ENCODE data around the gene ITPKB. TPM values are rescaled to one million over a fixed set of nuclear protein-coding genes. Genes with fewer than 3 reads are reported as not detected.

The ITPKB gene
- 9.3 and 9.8 TPM in 2 replicates for total RNA-seq
- long read RNA-seq, partial matches to known transcripts: 1 of 3 reads
- long read RNA-seq, other reads (novel, unspliced or antisense): 2 of 3 reads

GRCh38 chr1:226738995-226739695, at the start of gene ITPKB:
Gene ITPKB, minus strand, starts transcription at chr1:226739282. Its CDS starts 1,824 bp downstream, at chr1:226737458.
- H3K27me3 Mint-ChIP-seq: peaks cover 13% of the 10 kb centered on the region
- H3K27ac Mint-ChIP-seq: peak within 1 kb of the TSS; percentile 78
- peaks cover 7% of the 10 kb centered on the region for H3K4me1 Mint-ChIP-seq (ENCODE audit: low read depth)
- no peak for DNase-seq (ENCODE audit: low spot score, unreplicated experiment)
- peak within 1 kb of the TSS; percentile 78 for H3K4me3 Mint-ChIP-seq (ENCODE audit: low read depth)
- peaks cover 5% of the 10 kb centered on the region for H3K9me3 Mint-ChIP-seq (ENCODE audit: low read depth)
- peaks cover 2% of the 10 kb centered on the region for H3K36me3 Mint-ChIP-seq (ENCODE audit: insufficient read depth)
- no peak for TF ChIP-seq CTCF (IDR thresholded peaks at IDR 0.05; ENCODE audit: unreplicated experiment)

DNA sequence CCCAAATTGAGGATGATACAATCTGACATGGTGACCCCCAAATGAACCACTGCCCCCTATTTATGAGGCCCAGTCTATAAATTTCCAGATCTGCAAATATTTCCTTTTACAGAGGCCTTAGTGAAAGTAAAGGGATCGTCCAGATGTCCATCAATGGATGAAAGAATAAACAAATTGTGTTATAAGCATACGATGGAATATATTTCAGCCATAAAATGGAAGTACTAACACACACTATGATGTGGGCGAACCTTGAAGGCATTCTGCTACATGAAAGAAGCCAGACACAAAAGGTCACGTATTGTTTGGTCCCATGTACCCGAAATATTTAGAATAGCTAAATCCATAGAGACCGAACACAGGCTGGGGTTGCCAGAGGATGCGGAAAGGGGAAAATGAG, 48.6 kb upstream of the ITPKB start:
- no peak overlapping the region for H3K27ac Mint-ChIP-seq
- H3K9me3 Mint-ChIP-seq (ENCODE audit: low read depth): no peaks in the 10 kb centered on the region
- TF ChIP-seq CTCF (IDR thresholded peaks at IDR 0.05; ENCODE audit: unreplicated experiment): no peak
- no peak for DNase-seq (ENCODE audit: low spot score, unreplicated experiment)
- no peaks in the 10 kb centered on the region for H3K4me1 Mint-ChIP-seq (ENCODE audit: low read depth)
- H3K4me3 Mint-ChIP-seq (ENCODE audit: low read depth): no peak overlapping the region
- H3K36me3 Mint-ChIP-seq (ENCODE audit: insufficient read depth): no peaks in the 10 kb centered on the region
- H3K27me3 Mint-ChIP-seq: peaks cover 6% of the 10 kb centered on the region

DNA sequence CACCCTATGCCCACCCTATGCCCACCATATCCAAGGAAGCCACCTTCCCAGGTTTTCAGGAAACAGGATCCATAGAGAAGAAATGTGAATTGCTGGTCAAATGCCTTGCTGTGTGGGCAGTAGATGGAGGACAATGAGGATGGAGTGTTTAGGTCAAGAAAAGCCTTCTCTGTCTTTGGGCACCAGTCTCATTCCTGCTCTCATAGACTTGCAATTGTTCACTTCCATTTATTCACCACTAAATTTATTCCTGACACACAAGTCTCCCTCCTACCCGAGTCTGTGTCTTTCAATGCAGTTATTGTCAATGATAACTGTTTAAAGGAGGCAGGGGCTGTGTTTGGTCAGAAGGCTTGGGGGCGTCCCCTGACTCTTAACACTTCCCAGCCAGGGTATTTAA, 48.0 kb upstream of the ITPKB start:
- H3K4me3 Mint-ChIP-seq (ENCODE audit: low read depth): no peak overlapping the region
- H3K36me3 Mint-ChIP-seq (ENCODE audit: insufficient read depth): no peaks in the 10 kb centered on the region
- no peak for TF ChIP-seq CTCF (IDR thresholded peaks at IDR 0.05; ENCODE audit: unreplicated experiment)
- no peak for DNase-seq (ENCODE audit: low spot score, unreplicated experiment)
- no peaks in the 10 kb centered on the region for H3K9me3 Mint-ChIP-seq (ENCODE audit: low read depth)
- H3K4me1 Mint-ChIP-seq (ENCODE audit: low read depth): no peaks in the 10 kb centered on the region
- H3K27me3 Mint-ChIP-seq: peaks cover 3% of the 10 kb centered on the region
- no peak overlapping the region for H3K27ac Mint-ChIP-seq

DNA sequence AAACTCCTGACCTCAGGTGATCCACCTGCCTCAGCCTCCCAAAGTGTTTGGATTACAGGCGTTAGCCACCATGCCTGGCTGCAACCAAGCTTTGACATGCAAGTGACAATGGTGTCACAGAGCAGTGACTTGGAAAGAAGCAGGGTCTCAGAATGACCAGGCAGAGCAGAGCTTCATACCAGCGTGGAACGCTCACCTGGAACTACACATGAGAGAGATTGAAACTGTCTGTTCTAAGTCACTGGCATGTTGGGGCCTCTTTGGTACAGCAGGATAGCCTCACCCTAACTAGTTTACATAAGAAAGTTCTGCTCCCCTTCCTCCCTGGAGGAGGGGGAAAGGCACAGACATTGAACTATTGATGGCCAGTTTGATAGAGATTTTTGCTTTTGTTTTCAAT, 47.5 kb upstream of the ITPKB start:
- no peak overlapping the region for H3K4me3 Mint-ChIP-seq (ENCODE audit: low read depth)
- no peak for TF ChIP-seq CTCF (IDR thresholded peaks at IDR 0.05; ENCODE audit: unreplicated experiment)
- H3K27me3 Mint-ChIP-seq: peaks cover 4% of the 10 kb centered on the region
- no peaks in the 10 kb centered on the region for H3K9me3 Mint-ChIP-seq (ENCODE audit: low read depth)
- no peak overlapping the region for H3K27ac Mint-ChIP-seq
- H3K4me1 Mint-ChIP-seq (ENCODE audit: low read depth): no peaks in the 10 kb centered on the region
- DNase-seq (ENCODE audit: low spot score, unreplicated experiment): no peak
- no peaks in the 10 kb centered on the region for H3K36me3 Mint-ChIP-seq (ENCODE audit: insufficient read depth)

- H3K27ac Mint-ChIP-seq: no peak overlapping the region
These were observed 46.7 kb upstream of the ITPKB start for GRCh38 chr1:226785805-226786204.

More at GRCh38 chr1:226785805-226786204, 46.7 kb upstream of the ITPKB start:
- no peaks in the 10 kb centered on the region for H3K9me3 Mint-ChIP-seq (ENCODE audit: low read depth)
- H3K4me1 Mint-ChIP-seq (ENCODE audit: low read depth): no peaks in the 10 kb centered on the region
- TF ChIP-seq CTCF (IDR thresholded peaks at IDR 0.05; ENCODE audit: unreplicated experiment): no peak
- no peak overlapping the region for H3K4me3 Mint-ChIP-seq (ENCODE audit: low read depth)
- H3K27me3 Mint-ChIP-seq: peaks cover 3% of the 10 kb centered on the region
- no peaks in the 10 kb centered on the region for H3K36me3 Mint-ChIP-seq (ENCODE audit: insufficient read depth)
- no peak for DNase-seq (ENCODE audit: low spot score, unreplicated experiment)
